ENCODE data around the gene TEDC2.
A peak's percentile ranks its signal among the peaks of the same experiment; 100 is the strongest.

The TEDC2 gene

GRCh38 chr16:2459647-2460390 is at the start of gene TEDC2:
TSS of gene TEDC2 (plus strand) at chr16:2460109. CDS start at chr16:2460145, 36 bp downstream.
- no peak for TF ChIP-seq JUND (IDR thresholded peaks at IDR 0.05; ENCODE audit: low read depth)
- DNase-seq (ENCODE audit: low read depth in 1 of 2, low spot score in 1 of 2) = peak; percentile 97 to 99
- in situ Hi-C loops (cut with HindIII; ENCODE audit: low pct_unique_long_range_greater_than_20kb, low sequenced_read_pairs) = no loop called here

- DNase-seq (ENCODE audit: low read depth in 1 of 2, low spot score in 1 of 2) = no peak
- in situ Hi-C loops (cut with HindIII; ENCODE audit: low pct_unique_long_range_greater_than_20kb, low sequenced_read_pairs) = no loop called here
- TF ChIP-seq JUND (IDR thresholded peaks at IDR 0.05; ENCODE audit: low read depth) = no peak
Measured at GRCh38 chr16:2415085-2415484, 44.8 kb upstream of the TEDC2 start.

GRCh38 chr16:2420035-2420434 is 39.9 kb upstream of the TEDC2 start:
- no peak for TF ChIP-seq JUND (IDR thresholded peaks at IDR 0.05; ENCODE audit: low read depth)
- DNase-seq (ENCODE audit: low read depth in 1 of 2, low spot score in 1 of 2) = no peak
- in situ Hi-C loops (cut with HindIII; ENCODE audit: low pct_unique_long_range_greater_than_20kb, low sequenced_read_pairs) = no loop called here

GRCh38 chr16:2422123-2422867 is 37.6 kb upstream of the TEDC2 start:
- no peak for DNase-seq (ENCODE audit: low read depth in 1 of 2, low spot score in 1 of 2)
- in situ Hi-C loops (cut with HindIII; ENCODE audit: low pct_unique_long_range_greater_than_20kb, low sequenced_read_pairs) = no loop called here
- no peak for TF ChIP-seq JUND (IDR thresholded peaks at IDR 0.05; ENCODE audit: low read depth)

- TF ChIP-seq JUND (IDR thresholded peaks at IDR 0.05; ENCODE audit: low read depth) = no peak
- DNase-seq (ENCODE audit: low read depth in 1 of 2, low spot score in 1 of 2) = no peak
- in situ Hi-C loops (cut with HindIII; ENCODE audit: low pct_unique_long_range_greater_than_20kb, low sequenced_read_pairs) = no loop called here
Measured at GRCh38 chr16:2424061-2425007, 35.6 kb upstream of the TEDC2 start.

- no peak for DNase-seq (ENCODE audit: low read depth in 1 of 2, low spot score in 1 of 2)
- in situ Hi-C loops (cut with HindIII; ENCODE audit: low pct_unique_long_range_greater_than_20kb, low sequenced_read_pairs) = no loop called here
- no peak for TF ChIP-seq JUND (IDR thresholded peaks at IDR 0.05; ENCODE audit: low read depth)
Measured at GRCh38 chr16:2425008-2425518, 34.8 kb upstream of the TEDC2 start.

- no peak for DNase-seq (ENCODE audit: low read depth in 1 of 2, low spot score in 1 of 2)
- in situ Hi-C loops (cut with HindIII; ENCODE audit: low pct_unique_long_range_greater_than_20kb, low sequenced_read_pairs) = no loop called here
- TF ChIP-seq JUND (IDR thresholded peaks at IDR 0.05; ENCODE audit: low read depth) = no peak
Measured at GRCh38 chr16:2425825-2426430, 34.0 kb upstream of the TEDC2 start.

- no peak for DNase-seq (ENCODE audit: low read depth in 1 of 2, low spot score in 1 of 2)
- TF ChIP-seq JUND (IDR thresholded peaks at IDR 0.05; ENCODE audit: low read depth) = no peak
- in situ Hi-C loops (cut with HindIII; ENCODE audit: low pct_unique_long_range_greater_than_20kb, low sequenced_read_pairs) = no loop called here
Measured at GRCh38 chr16:2426941-2427361, 33.0 kb upstream of the TEDC2 start.

GRCh38 chr16:2427526-2427925 is 32.4 kb upstream of the TEDC2 start:
- no peak for TF ChIP-seq JUND (IDR thresholded peaks at IDR 0.05; ENCODE audit: low read depth)
- no peak for DNase-seq (ENCODE audit: low read depth in 1 of 2, low spot score in 1 of 2)
- in situ Hi-C loops (cut with HindIII; ENCODE audit: low pct_unique_long_range_greater_than_20kb, low sequenced_read_pairs) = no loop called here

- in situ Hi-C loops (cut with HindIII; ENCODE audit: low pct_unique_long_range_greater_than_20kb, low sequenced_read_pairs) = no loop called here
- no peak for TF ChIP-seq JUND (IDR thresholded peaks at IDR 0.05; ENCODE audit: low read depth)
- DNase-seq (ENCODE audit: low read depth in 1 of 2, low spot score in 1 of 2) = peak in 1 of 2 experiments; percentile 60
Measured at GRCh38 chr16:2428051-2428783, 31.7 kb upstream of the TEDC2 start.

GRCh38 chr16:2428784-2429033 is 31.2 kb upstream of the TEDC2 start:
- DNase-seq (ENCODE audit: low read depth in 1 of 2, low spot score in 1 of 2) = no peak
- TF ChIP-seq JUND (IDR thresholded peaks at IDR 0.05; ENCODE audit: low read depth) = no peak
- in situ Hi-C loops (cut with HindIII; ENCODE audit: low pct_unique_long_range_greater_than_20kb, low sequenced_read_pairs) = no loop called here

Measured in T47D (cell line).